Measurements from ENCODE around the gene APOLD1.

APOLD1 gene

DNA sequence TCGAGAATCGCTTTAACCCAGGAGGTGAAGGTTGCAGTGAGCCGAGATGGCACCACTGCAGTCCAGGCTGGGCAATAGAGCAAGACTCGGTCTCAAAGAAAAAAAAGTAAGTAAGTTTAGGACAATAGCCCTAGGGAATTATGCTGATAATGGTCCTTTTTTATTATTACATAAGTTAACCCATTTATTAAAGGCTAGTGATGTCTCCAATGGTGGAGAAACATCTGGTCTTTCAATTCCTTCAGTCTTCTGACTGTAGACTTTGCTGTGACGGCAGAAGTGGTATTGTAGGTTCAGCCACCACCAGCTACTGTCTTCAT, 55.1 kb downstream of the APOLD1 start:
- Histone ChIP-seq H3K4me1 (ENCODE audit: control insufficient read depth, insufficient read depth, low read length) (peaks cover 7% of the 10 kb centered on the region; the same call in 1 of the 2 replicates), H3K27ac (ENCODE audit: low read depth, low read length) (no peak overlapping the region)

More for the DNA sequence above, 55.1 kb downstream of the APOLD1 start:
- Histone ChIP-seq H3K36me3 (ENCODE audit: control insufficient read depth, insufficient read depth, low read length) (peaks cover 11% of the 10 kb centered on the region), H3K4me3 (ENCODE audit: low read depth, low read length) (no peak overlapping the region), H3K9me3 (ENCODE audit: control insufficient read depth, insufficient read depth, low read depth, low read length) (no peaks in the 10 kb centered on the region), H3K9ac (ENCODE audit: low read length) (no peak overlapping the region), H3K27me3 (ENCODE audit: control insufficient read depth, insufficient read depth, low read length) (no peaks in the 10 kb centered on the region)
